Left cardiac atrium (tissue), 4 donors: ENCODE results near the gene NSUN4. TPM values are rescaled to one million over a fixed set of nuclear protein-coding genes. Genes with fewer than 3 reads are reported as not detected.
A peak's percentile ranks its signal among the peaks of the same experiment; 100 is the strongest.

Experiments used
- ATAC-seq, 2 donors: fragments of 200-7000 bp; cut with Tn5 transposase; one replicate each; pipeline ENCODE4 v1.9.1; 2020; ENCODE audit warnings: mild to moderate bottlenecking in 2 of 2, moderate library complexity in 2 of 2
- DNase-seq: peaks from one replicate; pipeline ENCODE4 v3.0.0-alpha.2; 2020
- intact Hi-C, 2 donors: fragments of 100-400 bp; cut with DNase I; formaldehyde crosslinking; loops; one replicate each; pipeline versions ENCODE4 v1.14.1 to v1.15.1; 2022 to 2023
- total RNA-seq, 2 donors: library from RNA; stranded (reverse); fragmentation: NEBNext Ultra II Directional; extraction: Animal tissue kit (Norgen Biotek cat#: 25700); gene quantifications; one replicate each; pipeline ENCODE4 v1.2.1, GENCODE V29; 2021
- donor health status: DM: no; HTN: yes; CAD: no.
- donor health status: DM: no; HTN: yes; CAD: no; lungs with severe emphysema.
- donor health status: DM: yes; HTN: yes; CAD: no.
- donor health status: Dilated cardiomyopathy.

NSUN4 gene
- total RNA-seq, 2 donors from 2014 or later = 13.4 to 17.4 TPM

- intact Hi-C loops = no loop called here
- DNase-seq = no peak
- peak in 1 of 2 donors; percentile 33 for ATAC-seq
Observed at GRCh38 chr1:46396441-46397398, 56.1 kb downstream of the NSUN4 start.

- ATAC-seq (no peak), DNase-seq (no peak)
- intact Hi-C loops = no loop called here
Observed at GRCh38 chr1:46399307-46399706, 58.7 kb downstream of the NSUN4 start.

DNA sequence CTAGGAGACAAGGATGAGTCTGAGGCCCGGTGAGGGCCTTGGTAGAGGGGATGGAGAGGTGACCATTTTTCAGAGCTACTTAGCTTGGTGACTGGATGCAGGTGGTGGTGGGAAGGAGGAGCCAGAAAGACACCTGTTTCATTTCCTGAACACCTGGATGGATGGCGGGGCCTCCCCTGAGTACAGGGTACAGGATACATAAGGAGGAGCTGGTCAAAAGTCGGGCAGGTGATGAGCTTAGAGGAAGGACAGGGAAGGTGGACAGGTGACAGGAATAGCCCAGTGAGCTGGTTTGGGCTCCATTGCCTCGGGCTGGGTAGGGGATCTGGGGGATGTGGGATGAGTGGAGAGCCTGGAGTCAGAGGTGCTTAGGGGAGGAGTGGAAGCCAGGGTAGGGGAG is 59.8 kb downstream of the NSUN4 start:
- no peak for ATAC-seq
- intact Hi-C loops = loop anchor here in 1 of 2 donors (10.0 kb wide), 1 partner anchor 124 kb away; no protein-coding TSS in a partner anchor

GRCh38 chr1:46401154-46401913 is 60.7 kb downstream of the NSUN4 start:
- intact Hi-C loops = loop anchor here in 1 of 2 donors (10.0 kb wide), 1 partner anchor 123 kb away; no protein-coding TSS in a partner anchor
- DNase-seq = no peak
- ATAC-seq = peak in 1 of 2 donors; percentile 7

More for the DNA sequence above, 59.8 kb downstream of the NSUN4 start:
- no peak for DNase-seq

GRCh38 chr1:46401964-46402626 is 61.5 kb downstream of the NSUN4 start:
- peak; percentile 85 to 88 for ATAC-seq
- intact Hi-C loops = loop anchor here in 1 of 2 donors (10.0 kb wide), 1 partner anchor 123 kb away; no protein-coding TSS in a partner anchor
- peak; percentile 61 for DNase-seq

- intact Hi-C loops = loop anchor here in 1 of 2 donors (10.0 kb wide), 1 partner anchor 121 kb away; no protein-coding TSS in a partner anchor
- no peak for DNase-seq
- no peak for ATAC-seq
Observed at GRCh38 chr1:46403916-46404315, 63.3 kb downstream of the NSUN4 start.

DNA sequence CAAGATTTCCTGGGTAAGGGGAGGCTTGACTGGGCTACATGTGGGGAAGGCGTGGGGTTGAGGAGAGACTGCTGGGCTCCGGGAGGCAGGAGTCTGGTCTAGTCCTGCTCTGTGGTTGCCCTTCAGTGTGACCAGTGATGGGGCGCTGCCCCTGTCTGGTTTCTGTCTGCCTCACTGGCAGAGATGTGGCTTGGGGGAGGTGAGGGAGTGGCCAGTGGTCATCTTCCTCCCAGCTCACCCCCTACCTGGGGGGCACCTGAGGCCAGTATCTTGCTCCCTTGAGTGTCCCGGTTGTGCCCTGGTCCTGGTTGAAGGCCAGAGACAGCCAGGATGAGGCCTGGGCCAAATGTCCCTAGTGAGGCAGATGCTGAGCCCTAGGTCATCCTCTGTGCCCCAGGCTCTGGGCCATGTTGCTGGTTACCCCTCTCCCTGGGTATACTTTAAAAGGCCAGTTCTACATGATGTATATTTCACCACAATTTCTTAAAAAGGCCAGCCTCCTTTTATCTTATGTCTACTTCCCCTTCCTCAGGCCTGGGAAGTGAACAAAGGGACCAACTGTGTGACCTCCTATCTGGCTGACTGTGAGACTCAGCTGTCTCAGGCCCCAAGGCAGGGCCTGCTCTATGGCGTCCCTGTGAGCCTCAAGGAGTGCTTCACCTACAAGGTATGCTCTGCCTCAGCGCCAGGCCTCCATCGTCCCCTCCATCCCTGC is 64.0 kb downstream of the NSUN4 start:
- no peak for ATAC-seq
- DNase-seq = no peak
- intact Hi-C loops = loop anchor here in 1 of 2 donors (10.0 kb wide), 1 partner anchor 120 kb away; no protein-coding TSS in a partner anchor

- no peak for DNase-seq
- intact Hi-C loops = loop anchor here in 1 of 2 donors (10.0 kb wide), 1 partner anchor 120 kb away; no protein-coding TSS in a partner anchor
- no peak for ATAC-seq
Observed at GRCh38 chr1:46405197-46405555, 64.6 kb downstream of the NSUN4 start.

- intact Hi-C loops = loop anchor here (2.0 to 10.0 kb wide), 2 partner anchors 119 to 123 kb away; no protein-coding TSS in a partner anchor
- ATAC-seq = no peak
- no peak for DNase-seq
Observed at GRCh38 chr1:46405724-46406123, 65.1 kb downstream of the NSUN4 start.

GRCh38 chr1:46406881-46407608 is 66.4 kb downstream of the NSUN4 start:
- no peak for ATAC-seq
- no peak for DNase-seq
- intact Hi-C loops = loop anchor here (2.0 to 10.0 kb wide), 2 partner anchors 118 to 122 kb away; no protein-coding TSS in a partner anchor

GRCh38 chr1:46407636-46408035 is 67.0 kb downstream of the NSUN4 start:
- ATAC-seq (no peak), DNase-seq (no peak)
- intact Hi-C loops = loop anchor here (2.0 to 10.0 kb wide), 2 partner anchors 117 to 121 kb away; no protein-coding TSS in a partner anchor

DNA sequence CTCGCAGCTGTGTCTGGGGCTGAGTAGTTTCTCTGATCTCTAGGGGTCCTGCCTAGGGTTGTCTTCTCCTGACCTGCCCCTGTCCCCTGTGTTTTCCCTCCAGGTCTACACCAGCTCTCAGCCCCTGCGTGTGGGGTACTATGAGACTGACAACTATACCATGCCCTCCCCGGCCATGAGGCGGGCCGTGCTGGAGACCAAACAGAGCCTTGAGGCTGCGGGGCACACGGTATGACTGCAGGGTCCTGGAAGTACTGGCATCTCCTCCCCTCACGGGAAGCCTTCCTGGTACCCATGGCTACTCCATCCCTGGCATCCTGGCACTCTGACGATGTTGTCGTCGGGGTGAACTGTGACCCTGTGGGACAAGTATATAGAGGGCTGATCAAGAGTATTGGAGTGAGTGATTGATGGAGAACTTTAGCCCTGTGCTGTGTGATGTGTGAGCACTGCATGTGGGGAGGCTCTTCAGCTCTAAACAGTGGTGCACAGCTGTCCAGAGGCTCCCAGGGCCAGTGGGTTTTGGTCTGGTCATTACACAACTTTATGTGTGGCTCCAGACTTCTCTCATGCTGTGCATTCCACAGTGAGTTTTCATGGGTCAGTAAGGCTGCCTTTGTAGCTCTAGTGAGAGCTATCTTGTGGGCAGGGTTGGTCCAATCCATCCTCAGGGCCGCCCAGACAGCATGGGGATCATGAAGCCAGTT is 67.9 kb downstream of the NSUN4 start:
- intact Hi-C loops = loop anchor here in 1 of 2 donors (10.0 kb wide), 1 partner anchor 116 kb away; no protein-coding TSS in a partner anchor
- no peak for DNase-seq
- no peak for ATAC-seq

DNA sequence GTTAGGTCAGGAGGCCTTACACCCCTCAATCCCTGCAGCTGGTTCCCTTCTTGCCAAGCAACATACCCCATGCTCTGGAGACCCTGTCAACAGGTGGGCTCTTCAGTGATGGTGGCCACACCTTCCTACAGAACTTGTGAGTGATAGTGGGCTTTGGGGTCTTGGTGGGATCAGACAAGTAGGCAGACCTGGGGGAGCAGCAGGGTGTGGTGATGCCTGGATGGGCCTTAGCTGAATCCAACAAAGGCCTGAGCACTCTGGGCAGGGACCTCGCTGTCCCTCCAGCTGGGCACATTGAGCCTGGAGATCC is 68.4 kb downstream of the NSUN4 start:
- DNase-seq (no peak), ATAC-seq (no peak)
- intact Hi-C loops = loop anchor here in 1 of 2 donors (10.0 kb wide), 1 partner anchor 116 kb away; no protein-coding TSS in a partner anchor

DNA sequence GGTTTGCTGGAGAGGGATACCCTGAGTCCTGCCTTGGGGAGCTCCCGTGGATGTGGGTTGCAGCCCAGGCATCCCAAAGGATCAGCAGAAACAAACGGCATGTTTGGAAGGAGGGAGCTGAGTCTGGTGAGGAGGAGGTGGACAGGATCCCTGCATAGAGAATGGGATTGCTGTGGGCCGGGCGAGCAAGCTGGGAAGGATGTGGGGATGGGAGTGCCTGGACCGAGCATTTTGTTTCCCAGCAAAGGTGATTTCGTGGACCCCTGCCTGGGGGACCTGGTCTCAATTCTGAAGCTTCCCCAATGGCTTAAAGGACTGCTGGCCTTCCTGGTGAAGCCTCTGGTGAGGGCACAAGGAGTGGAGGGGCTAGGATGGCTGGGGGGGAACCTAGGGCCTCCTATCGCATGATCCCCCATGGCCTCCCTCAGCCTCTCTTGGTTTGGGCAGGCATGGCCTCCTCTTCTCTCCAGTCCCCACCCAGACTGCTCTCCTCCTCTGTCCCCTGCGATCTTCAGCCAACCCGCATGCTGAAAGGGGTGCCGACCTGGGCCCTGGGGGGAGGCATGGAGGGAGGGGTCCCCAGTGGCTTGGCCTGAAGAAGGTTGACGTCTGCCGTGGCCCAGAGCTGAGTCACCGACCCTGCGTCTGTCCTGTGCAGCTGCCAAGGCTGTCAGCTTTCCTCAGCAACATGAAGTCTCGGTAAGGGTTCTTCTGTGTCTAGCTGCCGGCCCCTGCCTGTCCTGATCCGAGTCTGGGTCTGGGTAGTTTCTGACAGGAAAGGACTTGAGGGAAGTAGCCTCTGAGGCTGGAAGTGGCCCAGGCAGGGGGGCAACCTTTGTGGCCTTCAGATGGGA is 69.8 kb downstream of the NSUN4 start:
- no peak for DNase-seq
- ATAC-seq = no peak
- intact Hi-C loops = no loop called here

DNA sequence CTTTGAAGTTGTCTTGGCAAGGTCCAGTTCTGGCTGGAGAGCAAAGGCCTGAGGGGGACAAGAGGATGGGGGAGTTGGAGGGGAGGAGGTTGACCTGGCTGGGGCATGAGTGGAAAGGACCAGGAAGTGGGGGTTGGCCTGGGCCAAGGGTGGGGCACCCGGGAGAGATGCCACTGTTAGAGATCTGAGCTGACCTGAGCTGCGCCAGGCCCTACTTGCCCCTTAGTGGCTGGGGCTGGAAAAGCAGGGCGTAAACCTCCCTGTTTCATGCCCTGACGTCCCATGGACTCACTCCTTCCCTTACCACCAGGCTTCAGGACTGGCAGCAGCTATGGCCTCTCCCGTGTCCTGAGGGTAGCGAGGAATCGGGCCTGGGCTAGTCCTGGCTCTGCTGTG is 70.4 kb downstream of the NSUN4 start:
- ATAC-seq (no peak), DNase-seq (no peak)
- intact Hi-C loops = no loop called here
